NT2/D1 (cell line): ENCODE measurements around the gene ROR1.

ENCODE experiments used
- DNase-seq: peaks from one replicate; pipeline ENCODE4 v3.0.0-alpha.2; 2011; ENCODE audit warnings: low read depth, low spot score
- H3K27me3 ChIP-seq: 2 replicates; pipeline ENCODE4 v1.6.0; 2011; ENCODE audit warnings: mild to moderate bottlenecking; ENCODE audit not compliant: insufficient read length, insufficient read depth
- H3K36me3 ChIP-seq: 2 replicates; pipeline ENCODE4 v1.6.1; 2011; ENCODE audit warnings: mild to moderate bottlenecking, low read length, mixed read lengths; ENCODE audit not compliant: insufficient read depth, insufficient read length
- H3K4me1 ChIP-seq: 2 replicates; pipeline ENCODE4 v1.5.1; 2011; ENCODE audit not compliant: insufficient read depth, insufficient read length
- H3K4me3 ChIP-seq: 2 replicates; pipeline ENCODE4 v1.5.1; 2011; ENCODE audit warnings: low read depth; ENCODE audit not compliant: insufficient read length
- H3K9ac ChIP-seq: 2 replicates; pipeline ENCODE4 v1.6.0; 2011; ENCODE audit warnings: low read depth; ENCODE audit not compliant: insufficient read length
- H3K9me3 ChIP-seq: 2 replicates; pipeline ENCODE4 v1.5.1; 2011; ENCODE audit warnings: mild to moderate bottlenecking, low read length; ENCODE audit not compliant: insufficient read depth
- SUZ12 ChIP-seq: IDR thresholded peaks from 2 replicates; pipeline ENCODE4 v1.6.1; 2011; ENCODE audit not compliant: insufficient read length, insufficient read depth; ENCODE audit errors: extremely low read depth
- YY1 ChIP-seq: IDR thresholded peaks from 2 replicates; pipeline ENCODE4 v1.6.1; 2011; ENCODE audit not compliant: insufficient read length, insufficient read depth
- ZNF274 ChIP-seq: IDR thresholded peaks from 2 replicates; pipeline ENCODE4 v1.6.1; 2011; ENCODE audit warnings: mild to moderate bottlenecking, low read depth, low read length

Gene ROR1

DNA sequence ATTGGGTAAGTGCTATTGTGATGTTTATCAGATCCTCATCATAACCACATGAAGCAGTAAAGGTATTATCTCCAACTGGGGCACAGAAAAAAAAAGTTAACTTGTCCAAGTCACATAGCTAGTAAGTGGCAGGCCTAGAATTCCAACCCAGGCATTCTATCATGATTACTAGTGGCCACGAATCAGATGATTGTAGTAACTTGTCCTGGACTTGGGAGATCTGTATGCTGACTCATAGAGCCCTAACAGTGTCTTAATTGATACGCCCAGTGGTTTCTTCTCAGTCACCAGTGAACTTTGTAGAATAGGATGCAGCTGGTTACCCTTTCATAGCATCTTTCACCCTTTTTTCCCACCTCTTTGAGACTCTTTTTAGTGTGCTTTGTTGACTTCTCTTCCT, 338.5 kb downstream of the ROR1 start:
- no peaks in the 10 kb centered on the region for H3K9me3 ChIP-seq
- DNase-seq: no peak
- no peak overlapping the region for H3K4me3 ChIP-seq
- TF ChIP-seq ZNF274 (no peak), YY1 (no peak), SUZ12 (no peak)
- no peaks in the 10 kb centered on the region for H3K36me3 ChIP-seq
- H3K27me3 ChIP-seq: no peaks in the 10 kb centered on the region
- H3K9ac ChIP-seq: no peak overlapping the region
- no peaks in the 10 kb centered on the region for H3K4me1 ChIP-seq

DNA sequence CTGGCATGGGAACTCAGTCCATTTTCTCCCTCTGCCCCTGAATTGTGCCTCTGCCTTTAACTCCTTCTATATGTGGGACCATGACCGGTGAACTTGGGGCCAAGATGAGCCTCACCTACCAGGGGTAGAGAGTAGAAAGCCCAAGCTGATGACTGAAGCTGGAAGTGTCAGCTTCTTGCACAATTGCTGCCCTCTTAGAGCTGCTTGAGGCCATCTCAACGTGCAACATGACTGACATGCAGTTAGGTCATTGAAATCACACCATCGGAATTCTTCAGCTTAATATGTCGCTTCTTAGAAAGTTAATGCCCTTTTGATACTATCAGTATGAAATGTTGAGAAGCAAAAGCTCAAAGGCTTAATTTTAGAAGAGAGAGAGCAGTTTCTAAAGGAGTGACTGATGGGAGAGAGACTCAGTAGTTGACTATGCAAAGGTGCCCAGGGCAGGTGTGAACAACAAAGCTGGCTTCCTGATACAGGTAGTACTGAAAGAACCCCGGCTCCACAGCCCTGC, 340.3 kb downstream of the ROR1 start:
- Histone ChIP-seq H3K9ac (no peak overlapping the region), H3K9me3 (no peaks in the 10 kb centered on the region), H3K4me1 (no peaks in the 10 kb centered on the region), H3K36me3 (no peaks in the 10 kb centered on the region), H3K27me3 (no peaks in the 10 kb centered on the region), H3K4me3 (no peak overlapping the region)
- no peak for DNase-seq
- no peak for TF ChIP-seq ZNF274
- TF ChIP-seq YY1: no peak
- TF ChIP-seq SUZ12: no peak

DNA sequence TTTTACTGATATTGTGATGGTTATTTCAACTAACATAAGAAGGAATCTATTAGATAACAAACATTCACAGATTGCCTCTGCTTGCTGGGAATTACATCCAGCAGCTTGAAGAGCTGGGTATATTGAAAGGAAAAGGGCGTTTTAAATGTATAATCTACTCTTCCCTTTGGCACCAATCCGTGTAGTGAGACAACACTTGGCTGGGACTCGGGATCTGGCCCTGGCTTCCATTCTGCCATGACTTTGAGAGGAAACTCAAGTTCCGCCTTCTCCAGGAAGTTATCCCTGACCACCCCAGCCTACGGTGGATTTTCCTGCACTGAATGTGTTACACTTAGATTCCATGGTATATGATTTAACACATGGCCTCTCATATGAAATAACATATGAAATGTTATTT, 342.7 kb downstream of the ROR1 start:
- H3K9ac ChIP-seq: no peak overlapping the region
- H3K36me3 ChIP-seq: no peaks in the 10 kb centered on the region
- no peaks in the 10 kb centered on the region for H3K9me3 ChIP-seq
- no peak overlapping the region for H3K4me3 ChIP-seq
- no peak for TF ChIP-seq ZNF274
- TF ChIP-seq YY1: no peak
- TF ChIP-seq SUZ12: no peak
- no peak for DNase-seq
- no peaks in the 10 kb centered on the region for H3K27me3 ChIP-seq
- no peaks in the 10 kb centered on the region for H3K4me1 ChIP-seq

DNA sequence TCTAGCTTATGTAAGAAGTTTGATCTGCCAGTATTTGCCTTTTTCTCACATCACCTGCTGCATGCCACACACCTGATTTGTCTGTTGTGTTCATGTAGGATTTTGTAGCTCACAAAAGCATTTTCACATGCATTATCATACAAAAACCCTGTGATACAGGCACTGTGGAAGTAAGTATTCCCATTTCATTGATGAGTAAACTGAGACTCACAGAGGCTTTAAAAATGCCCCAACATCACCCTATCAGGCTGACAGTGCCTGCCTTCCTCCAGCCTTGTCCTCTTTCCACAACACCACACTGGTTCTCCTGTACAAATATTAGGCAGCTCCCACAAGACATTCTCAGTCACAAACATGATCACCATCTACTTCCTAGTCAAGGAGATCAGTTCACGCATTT, 343.7 kb downstream of the ROR1 start:
- Histone ChIP-seq H3K4me1 (no peaks in the 10 kb centered on the region), H3K9ac (no peak overlapping the region), H3K4me3 (no peak overlapping the region), H3K9me3 (no peaks in the 10 kb centered on the region), H3K36me3 (no peaks in the 10 kb centered on the region), H3K27me3 (no peaks in the 10 kb centered on the region)
- DNase-seq: no peak
- no peak for TF ChIP-seq SUZ12
- TF ChIP-seq ZNF274: no peak
- no peak for TF ChIP-seq YY1

DNA sequence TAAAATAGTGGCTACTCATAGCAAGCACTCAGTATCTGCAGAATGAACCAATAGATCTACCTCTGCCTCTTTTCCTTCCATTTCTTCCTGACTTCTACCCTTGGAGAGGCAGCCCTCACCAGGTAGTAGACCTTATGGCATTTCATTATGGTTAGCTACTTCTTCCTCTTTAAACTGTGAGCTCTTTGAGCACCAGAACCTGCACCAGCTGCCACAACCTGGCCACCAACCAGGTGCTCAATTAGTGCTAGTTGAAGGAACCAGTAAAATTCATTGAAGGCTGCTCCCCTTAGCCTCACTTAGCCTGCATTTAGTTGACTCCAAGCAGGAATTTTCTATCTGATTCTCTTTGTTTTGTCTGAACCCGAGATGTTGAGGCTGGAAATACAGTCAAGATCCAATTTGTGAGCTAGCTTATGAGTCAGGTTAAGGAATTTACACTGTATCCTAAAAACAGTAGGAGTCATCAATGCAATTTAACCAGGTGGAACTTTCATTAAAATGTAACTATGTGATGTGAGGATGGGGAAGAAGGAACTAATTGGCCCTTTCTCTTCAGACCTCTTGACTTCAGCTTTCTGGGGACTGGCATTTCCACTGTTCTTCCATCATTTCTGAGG, 348.1 kb downstream of the ROR1 start:
- no peak for DNase-seq
- Histone ChIP-seq H3K27me3 (no peaks in the 10 kb centered on the region), H3K4me1 (no peaks in the 10 kb centered on the region), H3K4me3 (no peak overlapping the region), H3K9me3 (no peaks in the 10 kb centered on the region), H3K36me3 (no peaks in the 10 kb centered on the region), H3K9ac (no peak overlapping the region)
- no peak for TF ChIP-seq SUZ12

DNA sequence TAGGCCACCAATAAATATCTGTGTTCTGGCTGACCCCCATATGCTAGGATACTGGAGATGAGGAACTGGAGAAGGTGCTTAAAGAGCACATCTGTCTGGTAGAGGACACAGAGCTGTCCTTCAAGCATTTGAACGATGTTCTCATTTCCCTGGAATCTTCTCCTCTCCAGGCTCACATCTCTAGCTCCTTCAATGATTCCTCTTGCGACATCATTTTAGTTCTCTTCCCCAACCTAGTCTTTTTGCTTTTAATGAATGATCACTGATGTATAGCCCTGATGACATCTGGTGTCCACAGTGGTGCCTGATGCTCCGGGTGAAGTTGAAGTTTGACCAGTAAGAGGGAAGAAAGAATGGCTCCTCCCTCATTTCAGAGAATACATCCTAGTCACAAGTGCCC, 348.8 kb downstream of the ROR1 start:
- Histone ChIP-seq H3K9ac (no peak overlapping the region), H3K9me3 (no peaks in the 10 kb centered on the region), H3K4me1 (no peaks in the 10 kb centered on the region), H3K36me3 (no peaks in the 10 kb centered on the region), H3K27me3 (no peaks in the 10 kb centered on the region), H3K4me3 (no peak overlapping the region)
- no peak for DNase-seq
- TF ChIP-seq SUZ12 (no peak), YY1 (no peak)

DNA sequence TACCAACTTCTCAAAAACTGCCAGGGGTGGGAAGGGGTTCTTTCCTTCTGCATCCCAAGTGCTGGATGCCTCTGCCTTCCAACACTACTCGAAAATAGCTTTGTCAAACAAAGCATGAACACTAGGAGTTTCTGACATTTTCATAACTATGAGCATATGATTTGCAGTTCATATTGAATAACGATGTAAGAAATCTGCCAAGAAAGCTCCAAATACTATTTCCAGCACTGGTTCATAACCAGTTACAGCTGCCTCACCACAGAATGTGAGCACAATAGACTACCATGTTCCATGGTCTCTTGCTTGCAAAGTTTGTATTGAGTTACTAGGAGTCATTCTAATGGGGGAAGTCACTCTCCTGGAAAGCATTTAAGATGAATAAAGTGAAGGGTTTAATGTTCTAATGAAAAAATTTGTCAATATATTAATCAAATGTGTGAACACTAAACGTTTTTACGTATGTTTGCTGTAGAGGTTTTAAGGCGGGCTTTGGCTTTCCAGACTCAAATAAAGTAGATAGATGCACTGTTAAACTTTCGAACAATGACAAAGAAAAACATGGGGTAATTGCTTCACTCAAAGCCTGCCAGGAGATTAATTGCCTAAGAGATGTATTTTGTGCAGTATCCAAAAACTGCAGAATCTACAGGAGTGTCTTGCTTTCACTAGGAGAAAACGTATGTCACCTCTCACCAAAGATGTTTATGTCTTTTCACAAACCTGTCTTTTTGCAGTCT, 351.1 kb downstream of the ROR1 start:
- Histone ChIP-seq H3K9me3 (no peaks in the 10 kb centered on the region), H3K4me1 (no peaks in the 10 kb centered on the region), H3K4me3 (no peak overlapping the region), H3K36me3 (no peaks in the 10 kb centered on the region), H3K27me3 (no peaks in the 10 kb centered on the region), H3K9ac (no peak overlapping the region)
- DNase-seq: no peak
- TF ChIP-seq ZNF274 (no peak), SUZ12 (no peak), YY1 (no peak)
